BLaER1 treated with 17β-estradiol and CSF1 and Interleukin-3, amounts not matched to agents 10 nM and 100 nM (cell line): Measurements from ENCODE around the gene PCED1B.

Source experiments
- H3K27ac ChIP-seq, 11 experiments: shearing (Covaris generic); formaldehyde crosslinking; 2 replicates each; pipeline ENCODE4 v1.8.1; 2022
- H3K27me3 ChIP-seq, 11 experiments: shearing (Covaris generic); formaldehyde crosslinking; 2 replicates each; pipeline ENCODE4 v1.8.1; 2022
- H3K36me3 ChIP-seq, 11 experiments: shearing (Covaris generic); formaldehyde crosslinking; 2 replicates each; pipeline ENCODE4 v1.8.1; 2022
- H3K4me1 ChIP-seq, 10 experiments: shearing (Covaris generic); formaldehyde crosslinking; 2 replicates each; pipeline ENCODE4 v1.8.1; 2022
- H3K4me2 ChIP-seq, 11 experiments: shearing (Covaris generic); formaldehyde crosslinking; 2 replicates each; pipeline ENCODE4 v1.8.1; 2022
- H3K4me3 ChIP-seq, 10 experiments: shearing (Covaris generic); formaldehyde crosslinking; 2 replicates each; pipeline ENCODE4 v1.8.1; 2022
- H3K9ac ChIP-seq, 11 experiments: shearing (Covaris generic); formaldehyde crosslinking; 2 replicates each; pipeline ENCODE4 v1.8.1; 2022
- H3K9me3 ChIP-seq, 11 experiments: shearing (Covaris generic); formaldehyde crosslinking; replicated peaks in 1 of 11; 2 replicates each; pipeline ENCODE4 v1.8.1; 2022
- H4K20me1 ChIP-seq, 11 experiments: shearing (Covaris generic); formaldehyde crosslinking; 2 replicates each; pipeline ENCODE4 v1.8.1; 2022
- Cebpa-rat ChIP-seq, 11 experiments: shearing (Covaris generic); IDR thresholded peaks; 2 replicates each; pipeline ENCODE4 v1.8.1; 2022

The PCED1B gene

DNA sequence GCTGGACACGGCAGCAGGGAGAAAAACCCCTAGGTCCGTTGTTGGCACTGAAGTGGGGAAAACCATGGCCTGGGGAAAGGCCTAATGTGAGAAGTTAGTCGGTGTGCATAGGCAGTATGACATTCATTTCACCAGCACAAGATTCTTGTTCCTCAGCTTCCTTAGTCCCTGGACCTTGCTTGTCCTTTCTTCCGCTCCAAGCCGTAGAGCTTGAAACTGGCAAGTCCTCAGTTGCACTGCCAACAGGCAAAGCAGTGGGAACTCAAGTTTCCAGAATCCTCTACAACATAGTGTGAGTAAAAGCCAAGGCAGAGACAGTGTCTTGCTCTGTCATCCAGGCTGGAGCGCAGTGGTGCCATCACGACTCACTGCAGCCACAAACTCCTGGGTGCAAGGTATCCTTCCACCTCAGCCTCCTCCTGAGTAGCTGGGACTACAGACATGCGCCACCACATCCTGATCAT lies 138.8 kb downstream of the PCED1B start:
- H3K4me2 ChIP-seq: peak overlapping the region; percentile 25 to 97 (median 86); a peak in 20 of 22 replicates
- H3K27ac ChIP-seq: peak overlapping the region; percentile 76 to 96 (median 90); a peak in 18 of 22 replicates
- no peak for TF ChIP-seq Cebpa-rat (IDR thresholded peaks at IDR 0.05)
- peaks cover 42 to 95% (median 69%) of the 10 kb centered on the region in 10 experiments for H3K4me1 ChIP-seq
- H3K9ac ChIP-seq: peak overlapping the region in 6 of 11 experiments; percentile 76 to 86 (median 81); a peak in 9 of 22 replicates
- peak overlapping the region in 6 of 10 experiments; percentile 8 to 64 (median 54); a peak in 7 of 20 replicates for H3K4me3 ChIP-seq
- no peaks in the 10 kb centered on the region for H3K27me3 ChIP-seq
- H3K9me3 ChIP-seq: no peaks in the 10 kb centered on the region
- H3K36me3 ChIP-seq: peaks cover 0 to 6% (median 0%) of the 10 kb centered on the region in 11 experiments; a peak in 2 of 22 replicates
- H4K20me1 ChIP-seq: peaks cover 0 to 1% (median 0%) of the 10 kb centered on the region in 11 experiments; a peak in 2 of 22 replicates

DNA sequence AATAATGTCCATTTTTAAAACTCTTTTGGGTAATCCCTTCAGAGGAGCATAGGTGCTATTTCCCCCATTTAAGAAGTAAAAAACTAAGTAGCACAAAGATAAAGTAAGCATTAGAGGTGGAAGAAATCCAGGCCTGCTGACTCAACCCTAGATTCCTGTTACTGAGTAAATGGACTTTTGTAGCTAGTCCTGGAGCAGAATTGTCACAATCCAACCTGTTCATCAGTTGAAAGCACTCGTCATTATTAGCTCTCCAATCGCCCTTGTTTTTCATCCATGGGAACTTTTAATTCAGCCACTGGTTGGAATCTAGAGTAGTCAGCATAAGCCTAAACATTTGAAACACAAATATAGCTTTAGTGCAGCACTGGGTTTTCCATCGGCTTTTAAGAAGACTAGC lies 139.8 kb downstream of the PCED1B start:
- Histone ChIP-seq H3K27me3 (no peaks in the 10 kb centered on the region), H4K20me1 (peaks cover 0 to 12% (median 0%) of the 10 kb centered on the region in 11 experiments; a peak in 3 of 22 replicates), H3K27ac (no peak overlapping the region; a peak in 1 of 22 replicates), H3K9me3 (no peaks in the 10 kb centered on the region), H3K4me1 (peaks cover 38 to 95% (median 65%) of the 10 kb centered on the region in 10 experiments), H3K9ac (peak overlapping the region in 1 of 11 experiments; percentile 78; a peak in 1 of 22 replicates), H3K36me3 (peaks cover 0 to 6% (median 0%) of the 10 kb centered on the region in 11 experiments; a peak in 2 of 22 replicates), H3K4me3 (peak overlapping the region in 2 of 10 experiments; percentile 15 to 50; a peak in 2 of 20 replicates), H3K4me2 (peak overlapping the region in 5 of 11 experiments; percentile 6 to 97 (median 86); a peak in 9 of 22 replicates)
- TF ChIP-seq Cebpa-rat (IDR thresholded peaks at IDR 0.05): no peak

DNA sequence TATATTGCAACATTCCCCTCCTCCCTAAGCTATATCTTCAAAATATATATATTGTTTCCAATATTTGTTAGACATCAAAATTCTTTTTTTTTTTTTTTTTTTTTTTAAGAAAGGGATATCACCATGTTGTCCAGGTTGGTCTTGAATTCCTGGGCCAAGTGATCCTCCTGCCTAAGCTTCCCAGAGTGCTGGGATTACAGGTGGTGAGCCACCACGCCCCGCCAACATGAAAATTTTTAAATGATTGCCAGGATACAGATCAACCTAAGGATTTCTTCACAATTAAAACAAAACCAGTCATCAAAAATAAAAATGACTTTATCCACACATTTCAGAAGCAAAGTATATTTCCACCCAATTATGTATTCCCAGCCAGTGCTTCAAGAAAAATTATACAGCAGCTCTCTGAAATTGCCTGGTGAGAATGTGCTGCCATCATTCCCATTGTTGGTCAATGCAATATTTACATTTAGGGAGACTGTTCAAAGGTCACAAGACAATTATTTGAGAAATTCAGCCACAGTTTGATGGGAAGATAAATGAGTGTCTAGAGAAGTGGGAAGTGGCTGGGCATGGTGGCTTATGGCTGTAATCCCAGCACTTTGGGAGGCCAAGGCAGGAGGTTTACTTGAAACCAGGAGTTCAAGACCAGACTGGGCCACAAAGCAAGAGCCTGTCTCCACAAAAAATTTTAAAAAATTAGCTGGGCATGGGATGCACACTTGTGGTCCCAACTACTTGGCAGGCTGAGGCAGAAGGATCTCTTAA lies 142.0 kb downstream of the PCED1B start:
- Histone ChIP-seq H3K9me3 (no peaks in the 10 kb centered on the region), H4K20me1 (peaks cover 0 to 33% (median 0%) of the 10 kb centered on the region in 11 experiments; a peak in 3 of 22 replicates), H3K4me3 (no peak overlapping the region), H3K9ac (no peak overlapping the region; a peak in 1 of 22 replicates), H3K27ac (no peak overlapping the region), H3K4me1 (peaks cover 20 to 79% (median 49%) of the 10 kb centered on the region in 10 experiments), H3K4me2 (peak overlapping the region in 3 of 11 experiments; percentile 45 to 97 (median 84); a peak in 5 of 22 replicates), H3K27me3 (no peaks in the 10 kb centered on the region), H3K36me3 (peaks cover 0 to 21% (median 0%) of the 10 kb centered on the region in 11 experiments; a peak in 4 of 22 replicates)
- no peak for TF ChIP-seq Cebpa-rat (IDR thresholded peaks at IDR 0.05)

DNA sequence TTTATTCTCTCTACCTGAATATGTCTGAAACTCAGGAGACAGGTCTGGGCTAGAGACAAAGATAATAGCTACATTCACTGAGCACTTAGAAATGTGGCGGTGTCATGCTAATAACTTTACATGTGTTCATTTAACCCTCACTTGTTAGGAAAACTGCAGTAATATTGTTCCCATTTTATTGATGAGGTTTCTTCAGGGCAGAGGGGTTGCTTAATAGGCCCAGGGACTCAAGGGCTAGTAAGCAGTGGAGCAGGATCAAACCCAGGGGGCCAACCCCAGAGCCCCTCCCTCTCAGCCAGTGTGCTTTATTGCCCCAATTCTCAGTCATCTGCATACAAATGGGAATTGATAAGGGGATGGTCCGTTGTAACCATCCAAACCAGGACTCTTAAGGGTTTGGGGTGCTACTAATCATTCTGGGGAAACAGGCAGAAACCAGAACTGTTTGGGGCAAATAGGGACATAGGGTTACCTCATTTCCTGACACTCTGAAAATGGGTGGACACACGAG lies 143.2 kb downstream of the PCED1B start:
- peaks cover 0 to 32% (median 0%) of the 10 kb centered on the region in 11 experiments; a peak in 7 of 22 replicates for H3K36me3 ChIP-seq
- no peak for TF ChIP-seq Cebpa-rat (IDR thresholded peaks at IDR 0.05)
- peak overlapping the region in 6 of 11 experiments; percentile 15 to 78 (median 59); a peak in 11 of 22 replicates for H3K4me2 ChIP-seq
- H3K4me1 ChIP-seq: peaks cover 9 to 68% (median 40%) of the 10 kb centered on the region in 10 experiments
- peak overlapping the region in 7 of 11 experiments; percentile 4 to 55 (median 18); a peak in 10 of 22 replicates for H3K27ac ChIP-seq
- H4K20me1 ChIP-seq: peaks cover 0 to 45% (median 0%) of the 10 kb centered on the region in 11 experiments; a peak in 3 of 22 replicates
- no peaks in the 10 kb centered on the region for H3K9me3 ChIP-seq
- H3K9ac ChIP-seq: peak overlapping the region in 3 of 11 experiments; percentile 0 to 60 (median 28); a peak in 3 of 22 replicates
- H3K4me3 ChIP-seq: peak overlapping the region in 1 of 10 experiments; percentile 8; a peak in 1 of 20 replicates
- H3K27me3 ChIP-seq: no peaks in the 10 kb centered on the region

DNA sequence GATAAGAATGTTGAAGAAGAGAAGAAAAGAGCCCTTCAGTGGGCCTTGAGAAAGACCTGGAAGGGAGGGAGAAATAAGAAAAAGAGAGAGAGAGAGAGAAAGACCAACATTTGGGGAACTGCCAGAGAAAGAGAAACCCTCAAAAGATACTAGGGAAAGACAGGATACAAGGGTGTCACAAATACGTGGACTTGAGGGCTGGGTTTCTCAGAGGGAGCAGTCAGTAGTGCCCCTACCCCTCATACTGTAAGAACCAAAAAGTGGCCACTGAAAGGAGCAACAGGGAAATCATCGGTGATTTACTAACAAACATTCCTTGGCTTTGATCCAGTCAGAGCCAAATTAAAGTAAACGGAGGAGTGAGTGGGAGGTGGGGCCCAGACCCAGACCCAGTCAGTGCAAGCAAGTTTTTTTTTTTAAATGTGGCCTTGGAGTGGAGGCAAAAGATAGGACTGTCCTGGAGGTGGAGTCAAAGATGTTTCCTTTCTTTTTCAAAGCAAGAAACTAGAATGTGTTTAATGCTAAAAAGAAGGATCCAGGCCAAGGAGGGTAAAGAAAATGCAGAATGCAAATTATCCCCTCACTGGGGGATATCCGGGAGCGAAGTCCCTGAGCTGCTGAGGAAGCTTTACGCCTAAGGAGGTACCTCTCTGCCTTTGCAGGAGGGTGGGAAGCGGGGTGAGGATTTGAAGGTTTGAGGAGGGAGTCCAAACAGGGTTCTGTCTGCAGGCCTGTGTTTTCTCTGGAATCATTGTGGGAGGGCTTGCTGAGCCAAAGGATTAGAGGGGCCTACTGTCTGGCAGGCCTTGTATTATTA lies 143.8 kb downstream of the PCED1B start:
- Histone ChIP-seq H4K20me1 (peaks cover 0 to 51% (median 0%) of the 10 kb centered on the region in 11 experiments; a peak in 3 of 22 replicates), H3K4me2 (peak overlapping the region in 7 of 11 experiments; percentile 2 to 78 (median 52); a peak in 12 of 22 replicates), H3K4me3 (peak overlapping the region in 1 of 10 experiments; percentile 8; a peak in 1 of 20 replicates), H3K4me1 (peaks cover 2 to 65% (median 40%) of the 10 kb centered on the region in 10 experiments; a peak in 19 of 20 replicates), H3K27me3 (no peaks in the 10 kb centered on the region), H3K9ac (peak overlapping the region in 4 of 11 experiments; percentile 0 to 60 (median 24); a peak in 4 of 22 replicates), H3K27ac (peak overlapping the region in 8 of 11 experiments; percentile 4 to 55 (median 17); a peak in 11 of 22 replicates), H3K9me3 (no peaks in the 10 kb centered on the region), H3K36me3 (peaks cover 0 to 38% (median 0%) of the 10 kb centered on the region in 11 experiments; a peak in 7 of 22 replicates)
- TF ChIP-seq Cebpa-rat (IDR thresholded peaks at IDR 0.05): no peak

DNA sequence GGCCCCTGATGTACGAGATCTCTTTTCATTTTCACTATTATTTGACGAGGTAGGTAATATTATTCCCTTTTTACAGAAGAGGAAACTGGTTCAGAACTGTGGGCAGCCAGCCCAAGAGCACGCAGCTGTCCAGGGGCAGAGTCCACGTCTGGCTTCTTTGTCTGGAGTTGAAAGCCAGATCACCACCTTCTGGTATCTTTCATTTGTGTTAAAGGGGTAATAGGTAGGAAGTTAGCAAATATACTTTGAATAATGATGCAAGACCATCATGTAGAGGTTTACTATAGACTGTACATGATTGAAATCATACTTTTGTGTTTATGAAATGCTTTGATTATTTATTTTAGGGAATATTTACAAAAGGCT lies 144.4 kb downstream of the PCED1B start:
- Histone ChIP-seq H3K4me2 (peak overlapping the region in 7 of 11 experiments; percentile 2 to 78 (median 52); a peak in 11 of 22 replicates), H3K9ac (peak overlapping the region in 2 of 11 experiments; percentile 2 to 60; a peak in 3 of 22 replicates), H3K36me3 (peaks cover 0 to 44% (median 0%) of the 10 kb centered on the region in 11 experiments; a peak in 7 of 22 replicates), H3K27me3 (no peaks in the 10 kb centered on the region), H3K27ac (peak overlapping the region in 6 of 11 experiments; percentile 1 to 48 (median 12); a peak in 4 of 22 replicates), H4K20me1 (peaks cover 0 to 56% (median 0%) of the 10 kb centered on the region in 11 experiments; a peak in 3 of 22 replicates), H3K4me3 (no peak overlapping the region), H3K9me3 (no peaks in the 10 kb centered on the region), H3K4me1 (peaks cover 0 to 65% (median 35%) of the 10 kb centered on the region in 10 experiments; a peak in 16 of 20 replicates)
- no peak for TF ChIP-seq Cebpa-rat (IDR thresholded peaks at IDR 0.05)

DNA sequence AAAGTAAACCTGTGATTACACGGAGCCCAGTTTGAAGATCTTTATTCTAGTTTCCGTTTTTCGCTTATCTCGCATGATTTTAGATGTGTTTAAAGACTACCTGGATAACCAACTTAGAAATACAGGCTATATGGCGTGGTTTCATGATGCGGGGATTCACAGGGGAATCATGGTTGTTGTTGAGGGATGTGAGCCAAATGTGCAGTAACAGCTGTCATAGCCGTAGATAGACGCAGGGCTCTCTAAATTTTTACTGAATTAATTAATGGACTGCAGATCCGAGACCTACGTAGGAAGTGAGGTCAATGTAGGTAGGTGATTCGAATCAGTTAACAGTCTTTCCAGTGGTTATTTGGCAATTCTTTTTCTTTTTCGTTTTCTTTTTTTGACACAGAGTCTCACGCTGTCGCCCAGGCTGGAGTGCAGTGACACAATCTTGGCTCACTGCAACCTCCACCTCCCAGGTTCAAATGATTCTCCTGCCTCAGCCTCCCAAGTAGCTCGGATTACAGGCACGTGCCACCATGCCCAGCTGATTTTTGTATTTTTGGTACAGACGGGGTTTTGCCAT lies 145.2 kb downstream of the PCED1B start:
- H3K27me3 ChIP-seq: no peaks in the 10 kb centered on the region
- H3K36me3 ChIP-seq: peaks cover 0 to 52% (median 0%) of the 10 kb centered on the region in 11 experiments; a peak in 7 of 22 replicates
- H3K27ac ChIP-seq: no peak overlapping the region
- H3K4me3 ChIP-seq: no peak overlapping the region
- H3K9me3 ChIP-seq: no peaks in the 10 kb centered on the region
- peaks cover 0 to 64% (median 0%) of the 10 kb centered on the region in 11 experiments; a peak in 3 of 22 replicates for H4K20me1 ChIP-seq
- no peak for TF ChIP-seq Cebpa-rat (IDR thresholded peaks at IDR 0.05)
- H3K4me1 ChIP-seq: peaks cover 0 to 65% (median 38%) of the 10 kb centered on the region in 10 experiments; a peak in 16 of 20 replicates
- H3K9ac ChIP-seq: peak overlapping the region in 1 of 11 experiments; percentile 60; a peak in 1 of 22 replicates
- H3K4me2 ChIP-seq: peak overlapping the region in 2 of 11 experiments; percentile 76 to 78; a peak in 1 of 22 replicates
